CD4-positive, alpha-beta T cell (primary cell): ENCODE results near the gene BICD1. TPM values are rescaled to one million over a fixed set of nuclear protein-coding genes. Genes with fewer than 3 reads are reported as not detected.

Experiments
- ATAC-seq: fragments of 200-7000 bp; cut with Tn5 transposase; one replicate; pipeline ENCODE4 v1.10.0; 2022; ENCODE audit warnings: mild to moderate bottlenecking; ENCODE audit not compliant: poor library complexity
- CTCF ChIA-PET: fragments of 350-600 bp; sonication (Branson Sonifier 250); formaldehyde crosslinking; loops from one replicate; lab custom pipeline; 2021; ENCODE audit warnings: antibody characterized with exemption, inconsistent platforms; lab: Charles Lee
- POLR2A ChIA-PET: fragments of 350-600 bp; sonication (Branson Sonifier 250); formaldehyde crosslinking; loops from one replicate; lab custom pipeline; 2021; ENCODE audit warnings: antibody characterized with exemption, inconsistent platforms; lab: Charles Lee
- DNase-seq, 14 experiments: peaks; one replicate each; pipeline ENCODE4 v3.0.0-alpha.2; 2013 to 2020; ENCODE audit warnings: mixed read lengths in 2 of 14
- H3K27ac ChIP-seq, 2 donors: one replicate each; pipeline versions ENCODE4 v1.5.1 to v1.7.0; 2013; ENCODE audit warnings: low read length in 2 of 2, low read depth in 1 of 2, mild to moderate bottlenecking in 1 of 2
- H3K27me3 ChIP-seq, 2 experiments: 1 replicate in 1 of 2; 2 replicates in 1 of 2; pipeline versions ENCODE4 v1.6.1 to v1.7.0; 2013; ENCODE audit warnings: low read length in 2 of 2, control low read depth in 1 of 2, mild to moderate bottlenecking in 1 of 2, moderate library complexity in 1 of 2; ENCODE audit not compliant: insufficient read depth in 2 of 2, control insufficient read depth in 1 of 2
- H3K36me3 ChIP-seq: one replicate; pipeline ENCODE4 v1.6.1; 2013; ENCODE audit warnings: low read length, control low read depth; ENCODE audit not compliant: insufficient read depth
- H3K4me1 ChIP-seq: one replicate; pipeline ENCODE4 v1.6.1; 2013; ENCODE audit warnings: low read length, control low read depth; ENCODE audit not compliant: insufficient read depth
- H3K4me3 ChIP-seq: one replicate; pipeline ENCODE4 v1.5.1; 2013; ENCODE audit warnings: mild to moderate bottlenecking, low read length, moderate library complexity
- H3K9me3 ChIP-seq, 2 experiments: 1 replicate in 1 of 2; 2 replicates in 1 of 2; pipeline versions ENCODE4 v1.6.1 to v1.7.0; 2013; ENCODE audit warnings: low read length in 2 of 2, mild to moderate bottlenecking in 2 of 2, control low read depth in 1 of 2, moderate library complexity in 1 of 2; ENCODE audit not compliant: control insufficient read depth in 1 of 2, insufficient read depth in 1 of 2
- H3K27ac Mint-ChIP-seq: one replicate; pipeline ENCODE4 v1.8.0; 2020; ENCODE audit warnings: mixed read lengths
- H3K27me3 Mint-ChIP-seq: one replicate; pipeline ENCODE4 v1.8.0; 2021; ENCODE audit warnings: mixed read lengths
- H3K36me3 Mint-ChIP-seq: one replicate; pipeline ENCODE4 v1.8.0; 2021; ENCODE audit warnings: low read depth, mixed read lengths
- H3K4me1 Mint-ChIP-seq: one replicate; pipeline ENCODE4 v1.8.0; 2021; ENCODE audit warnings: low read depth, mixed read lengths
- H3K4me3 Mint-ChIP-seq: one replicate; pipeline ENCODE4 v1.8.0; 2020; ENCODE audit warnings: mild to moderate bottlenecking, mixed read lengths
- H3K9me3 Mint-ChIP-seq: one replicate; pipeline ENCODE4 v1.8.0; 2020; ENCODE audit warnings: mixed read lengths
- CTCF ChIP-seq: fragments of 200-600 bp; IDR thresholded peaks from one replicate; pipeline ENCODE4 v1.8.0; 2022; ENCODE audit warnings: antibody characterized with exemption, mild to moderate bottlenecking
- intact Hi-C, 2 experiments: fragments of 100-400 bp; cut with DNase I in 1 of 2; cut with micrococcal nuclease in 1 of 2; formaldehyde crosslinking; loops; one replicate each; pipeline versions ENCODE4 v1.15.1 to v1.9.0; 2023 to 2025; cut with DNase I, micrococcal nuclease
- total RNA-seq, 174 experiments: library from RNA in 2 of 174; stranded (reverse) in 2 of 174; gene quantifications; one replicate each; pipeline ENCODE4 v1.2.3 and lab custom pipeline; 2021 to 2026

Gene BICD1
- total RNA-seq, 2 experiments from 2014 or later = 13.5 to 14.3 TPM

GRCh38 chr12:32395026-32395425, 288.4 kb downstream of the BICD1 start:
- H3K4me3 Mint-ChIP-seq = no peak overlapping the region
- ChIA-PET CTCF (no interaction called here), POLR2A (no interaction called here)
- Histone ChIP-seq H3K4me1 (peaks cover 12% of the 10 kb centered on the region), H3K9me3 (peaks cover 0 to 2% of the 10 kb centered on the region in 2 experiments), H3K27me3 (peaks cover 13 to 20% of the 10 kb centered on the region in 2 experiments), H3K4me3 (no peak overlapping the region), H3K27ac (no peak overlapping the region), H3K36me3 (no peaks in the 10 kb centered on the region)
- DNase-seq = no peak
- TF ChIP-seq CTCF = no peak
- peaks cover 55% of the 10 kb centered on the region for H3K27me3 Mint-ChIP-seq
- no peaks in the 10 kb centered on the region for H3K36me3 Mint-ChIP-seq
- H3K27ac Mint-ChIP-seq = no peak overlapping the region
- H3K9me3 Mint-ChIP-seq = no peaks in the 10 kb centered on the region
- intact Hi-C loops = no loop called here
- no peaks in the 10 kb centered on the region for H3K4me1 Mint-ChIP-seq
- no peak for ATAC-seq

GRCh38 chr12:32397696-32398095, 291.0 kb downstream of the BICD1 start:
- intact Hi-C loops = no loop called here
- Mint-ChIP-seq H3K9me3 (no peaks in the 10 kb centered on the region), H3K27ac (no peak overlapping the region), H3K36me3 (no peaks in the 10 kb centered on the region), H3K27me3 (peaks cover 56% of the 10 kb centered on the region), H3K4me3 (peak overlapping the region; percentile 74), H3K4me1 (no peaks in the 10 kb centered on the region)
- DNase-seq (no peak), ATAC-seq (no peak)
- Histone ChIP-seq H3K4me1 (peaks cover 14% of the 10 kb centered on the region), H3K36me3 (no peaks in the 10 kb centered on the region), H3K27ac (no peak overlapping the region), H3K9me3 (no peaks in the 10 kb centered on the region), H3K4me3 (no peak overlapping the region), H3K27me3 (peaks cover 20 to 24% of the 10 kb centered on the region in 2 experiments)
- POLR2A ChIA-PET = no interaction called here
- CTCF ChIA-PET = no interaction called here
- TF ChIP-seq CTCF = no peak

- Mint-ChIP-seq H3K27me3 (peaks cover 55% of the 10 kb centered on the region), H3K9me3 (no peaks in the 10 kb centered on the region), H3K4me3 (no peak overlapping the region), H3K36me3 (no peaks in the 10 kb centered on the region), H3K27ac (no peak overlapping the region), H3K4me1 (no peaks in the 10 kb centered on the region)
- Histone ChIP-seq H3K4me3 (no peak overlapping the region), H3K27ac (no peak overlapping the region), H3K9me3 (no peaks in the 10 kb centered on the region), H3K27me3 (peaks cover 20% of the 10 kb centered on the region in 2 experiments), H3K36me3 (no peaks in the 10 kb centered on the region), H3K4me1 (peaks cover 14% of the 10 kb centered on the region)
- intact Hi-C loops = no loop called here
- ChIA-PET CTCF (no interaction called here), POLR2A (no interaction called here)
- no peak for ATAC-seq
- no peak for DNase-seq
- TF ChIP-seq CTCF = no peak
Observed at GRCh38 chr12:32398181-32398580, 291.5 kb downstream of the BICD1 start.
